Measurements from ENCODE around the gene MAN1C1.
"Not testable (repeated sequence)": the region's sequence is repeated elsewhere in the genome, so short reads cannot be mapped to it uniquely, and the experiment has no call there.

The MAN1C1 gene

GRCh38 chr1:25598879-25599278, 17.7 kb upstream of the MAN1C1 start:
- DNase-seq (ENCODE audit: low spot score) = no peak
- no peak overlapping the region for H3K27ac ChIP-seq

GRCh38 chr1:25599969-25600610, 16.5 kb upstream of the MAN1C1 start:
- DNase-seq (ENCODE audit: low spot score) = no peak
- Histone ChIP-seq H3K27ac (no peak overlapping the region), H3K4me3 (no peak overlapping the region)
- TF ChIP-seq CTCF (IDR thresholded peaks at IDR 0.05) = no peak

More at GRCh38 chr1:25598879-25599278, 17.7 kb upstream of the MAN1C1 start:
- TF ChIP-seq CTCF (IDR thresholded peaks at IDR 0.05) = no peak
- no peak overlapping the region for H3K4me3 ChIP-seq

GRCh38 chr1:25600971-25601699, 15.5 kb upstream of the MAN1C1 start:
- not testable (repeated sequence) for H3K4me3 ChIP-seq; H3K27ac ChIP-seq; DNase-seq (ENCODE audit: low spot score)

GRCh38 chr1:25603779-25604538, 12.6 kb upstream of the MAN1C1 start:
- DNase-seq (ENCODE audit: low spot score); H3K27ac ChIP-seq; H3K4me3 ChIP-seq: not testable (repeated sequence)

GRCh38 chr1:25607123-25607522, 9.5 kb upstream of the MAN1C1 start:
- no peak for TF ChIP-seq CTCF (IDR thresholded peaks at IDR 0.05)
- H3K4me3 ChIP-seq = no peak overlapping the region
- no peak for DNase-seq (ENCODE audit: low spot score)
- H3K27ac ChIP-seq = no peak overlapping the region

GRCh38 chr1:25608488-25609178, 8.0 kb upstream of the MAN1C1 start:
- Histone ChIP-seq H3K27ac (no peak overlapping the region), H3K4me3 (peak overlapping the region; percentile 58)
- TF ChIP-seq CTCF (IDR thresholded peaks at IDR 0.05) = peak; percentile 38
- DNase-seq (ENCODE audit: low spot score) = peak; percentile 82

GRCh38 chr1:25609921-25610320, 6.7 kb upstream of the MAN1C1 start:
- no peak for DNase-seq (ENCODE audit: low spot score)
- H3K4me3 ChIP-seq = no peak overlapping the region
- no peak for TF ChIP-seq CTCF (IDR thresholded peaks at IDR 0.05)
- H3K27ac ChIP-seq = no peak overlapping the region

Measured in coronary artery (tissue), 2 donors.